Renal cortical epithelial cell (primary cell): ENCODE measurements around the gene GPR4. TPM values are rescaled to one million over a fixed set of nuclear protein-coding genes. Genes with fewer than 3 reads are reported as not detected.
A peak's percentile ranks its signal among the peaks of the same experiment; 100 is the strongest.

ENCODE experiments used
- DNase-seq: peaks from one replicate; pipeline ENCODE4 v3.0.0-alpha.2; 2011; ENCODE audit warnings: low read depth
- total RNA-seq: library from RNA; depleted of rRNA; stranded (reverse); fragments of >200 nt; gene quantifications from 2 replicates; pipeline ENCODE4 v1.2.3, GENCODE V29; 2014

GPR4 gene
- total RNA-seq, 1 donor from 2014 or later: not detected

GRCh38 chr19:45554481-45554880 is 47.5 kb downstream of the GPR4 start:
- DNase-seq: peak; percentile 28

GRCh38 chr19:45553464-45553863 is 48.5 kb downstream of the GPR4 start:
- no peak for DNase-seq

GRCh38 chr19:45547965-45548609 is 53.9 kb downstream of the GPR4 start:
- DNase-seq: peak; percentile 77

GRCh38 chr19:45547211-45547770 is 54.7 kb downstream of the GPR4 start:
- DNase-seq: no peak

GRCh38 chr19:45542234-45542668 is 59.8 kb downstream of the GPR4 start:
- DNase-seq: no peak

Other genes starting within 250 kb of the GPR4 start
- gene ERCC2, start 231.6 kb downstream of the GPR4 start, total RNA-seq: 15.1 and 22.0 TPM in 2 replicates
- gene PPP1R13L, start 197.1 kb downstream of the GPR4 start, total RNA-seq: 10.9 and 32.8 TPM in 2 replicates
- gene POLR1G, start 195.6 kb downstream of the GPR4 start, total RNA-seq: 10.7 and 11.8 TPM in 2 replicates
- gene ERCC1, start 178.3 kb downstream of the GPR4 start, total RNA-seq: 41.9 and 54.7 TPM in 2 replicates
- 1.4 and 18.3 TPM in 2 replicates for gene FOSB, start 134.2 kb downstream of the GPR4 start, total RNA-seq
- gene RTN2, start 105.2 kb downstream of the GPR4 start, total RNA-seq: 5.8 and 20.0 TPM in 2 replicates
- 0.75 and 1.0 TPM in 2 replicates for gene PPM1N, start 103.8 kb downstream of the GPR4 start, total RNA-seq
- gene VASP, start 94.7 kb downstream of the GPR4 start, total RNA-seq: 66.0 and 224 TPM in 2 replicates
- 8.7 and 14.5 TPM in 2 replicates for gene OPA3, start 17.4 kb downstream of the GPR4 start, total RNA-seq
- gene EML2, start 37.2 kb upstream of the GPR4 start, total RNA-seq: 47.4 and 61.3 TPM in 2 replicates
- gene GIPR, start 66.0 kb upstream of the GPR4 start, total RNA-seq: 0.50 and 1.0 TPM in 2 replicates
- 120 and 333 TPM in 2 replicates for gene SNRPD2, start 89.7 kb upstream of the GPR4 start, total RNA-seq
- gene QPCTL, start 90.5 kb upstream of the GPR4 start, total RNA-seq: 10.9 and 24.1 TPM in 2 replicates
- gene FBXO46, start 128.7 kb upstream of the GPR4 start, total RNA-seq: 4.5 and 9.0 TPM in 2 replicates
- not detected in 2 replicates for gene MEIOSIN, start 131.2 kb upstream of the GPR4 start, total RNA-seq
- gene SIX5, start 167.0 kb upstream of the GPR4 start, total RNA-seq: 6.3 and 12.9 TPM in 2 replicates
- 6.1 and 32.3 TPM in 2 replicates for gene DMPK, start 180.3 kb upstream of the GPR4 start, total RNA-seq
- 24.0 and 37.0 TPM in 2 replicates for gene DMWD, start 190.6 kb upstream of the GPR4 start, total RNA-seq
- gene RSPH6A, start 213.1 kb upstream of the GPR4 start, total RNA-seq: 0.10 TPM in 1 of 2 replicates, not detected in the other